ENCODE results near the gene PRR20G.

The PRR20G gene

GRCh38 chr3:127288343-127288742 lies 497 bp upstream of the PRR20G start:
- Histone ChIP-seq H3K27ac (ENCODE audit: low read length) (no peak overlapping the region), H3K4me3 (ENCODE audit: low read length) (no peak overlapping the region), H3K4me2 (ENCODE audit: low read length) (no peak overlapping the region), H2AFZ (ENCODE audit: low read depth, low read length) (no peak overlapping the region), H3K9me3 (ENCODE audit: insufficient read depth, low read length) (no peaks in the 10 kb centered on the region; the same call in 1 of the 2 replicates), H3K4me1 (ENCODE audit: low read length) (peaks cover 4% of the 10 kb centered on the region; the same call in 1 of the 2 replicates), H3K9ac (ENCODE audit: low read length) (no peak overlapping the region), H3K79me2 (ENCODE audit: low read length) (no peaks in the 10 kb centered on the region), H3K36me3 (replicated peaks; ENCODE audit: low read depth, low read length) (no peaks in the 10 kb centered on the region), H3K27me3 (ENCODE audit: low read depth, low read length) (no peaks in the 10 kb centered on the region), H4K20me1 (ENCODE audit: insufficient read depth, low read length) (no peaks in the 10 kb centered on the region)
- TF ChIP-seq, protein P1, sequence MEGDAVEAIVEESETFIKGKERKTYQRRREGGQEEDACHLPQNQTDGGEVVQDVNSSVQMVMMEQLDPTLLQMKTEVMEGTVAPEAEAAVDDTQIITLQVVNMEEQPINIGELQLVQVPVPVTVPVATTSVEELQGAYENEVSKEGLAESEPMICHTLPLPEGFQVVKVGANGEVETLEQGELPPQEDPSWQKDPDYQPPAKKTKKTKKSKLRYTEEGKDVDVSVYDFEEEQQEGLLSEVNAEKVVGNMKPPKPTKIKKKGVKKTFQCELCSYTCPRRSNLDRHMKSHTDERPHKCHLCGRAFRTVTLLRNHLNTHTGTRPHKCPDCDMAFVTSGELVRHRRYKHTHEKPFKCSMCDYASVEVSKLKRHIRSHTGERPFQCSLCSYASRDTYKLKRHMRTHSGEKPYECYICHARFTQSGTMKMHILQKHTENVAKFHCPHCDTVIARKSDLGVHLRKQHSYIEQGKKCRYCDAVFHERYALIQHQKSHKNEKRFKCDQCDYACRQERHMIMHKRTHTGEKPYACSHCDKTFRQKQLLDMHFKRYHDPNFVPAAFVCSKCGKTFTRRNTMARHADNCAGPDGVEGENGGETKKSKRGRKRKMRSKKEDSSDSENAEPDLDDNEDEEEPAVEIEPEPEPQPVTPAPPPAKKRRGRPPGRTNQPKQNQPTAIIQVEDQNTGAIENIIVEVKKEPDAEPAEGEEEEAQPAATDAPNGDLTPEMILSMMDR (IDR thresholded peaks at IDR 0.05; ENCODE audit: low read depth, low read length): no peak
- TF ChIP-seq EZH2phosphoT487 (IDR thresholded peaks at IDR 0.05; ENCODE audit: low read depth): no peak

GRCh38 chr3:127286571-127287140 lies 1.2 kb downstream of the PRR20G start:
- no peak overlapping the region for H2AFZ ChIP-seq (ENCODE audit: low read depth, low read length)
- TF ChIP-seq, protein P1 (IDR thresholded peaks at IDR 0.05; ENCODE audit: low read depth, low read length): no peak
- TF ChIP-seq EZH2phosphoT487 (IDR thresholded peaks at IDR 0.05; ENCODE audit: low read depth): no peak
- H3K36me3 ChIP-seq (replicated peaks; ENCODE audit: low read depth, low read length): no peaks in the 10 kb centered on the region
- no peak overlapping the region for H3K4me3 ChIP-seq (ENCODE audit: low read length)
- no peak overlapping the region for H3K27ac ChIP-seq (ENCODE audit: low read length)
- no peaks in the 10 kb centered on the region for H3K79me2 ChIP-seq (ENCODE audit: low read length)
- H3K27me3 ChIP-seq (ENCODE audit: low read depth, low read length): peaks cover 3% of the 10 kb centered on the region; the same call in 1 of the 2 replicates
- no peak overlapping the region for H3K4me2 ChIP-seq (ENCODE audit: low read length)
- H3K9me3 ChIP-seq (ENCODE audit: insufficient read depth, low read length): no peaks in the 10 kb centered on the region; the same call in 1 of the 2 replicates
- H4K20me1 ChIP-seq (ENCODE audit: insufficient read depth, low read length): no peaks in the 10 kb centered on the region
- H3K9ac ChIP-seq (ENCODE audit: low read length): no peak overlapping the region
- peaks cover 1% of the 10 kb centered on the region; the same call in 1 of the 2 replicates for H3K4me1 ChIP-seq (ENCODE audit: low read length)

- Histone ChIP-seq H3K27ac (ENCODE audit: low read length) (no peak overlapping the region), H3K4me1 (ENCODE audit: low read length) (no peaks in the 10 kb centered on the region), H3K4me2 (ENCODE audit: low read length) (no peak overlapping the region), H4K20me1 (ENCODE audit: insufficient read depth, low read length) (no peaks in the 10 kb centered on the region), H3K9me3 (ENCODE audit: insufficient read depth, low read length) (no peaks in the 10 kb centered on the region; the same call in 1 of the 2 replicates), H3K4me3 (ENCODE audit: low read length) (no peak overlapping the region), H2AFZ (ENCODE audit: low read depth, low read length) (no peak overlapping the region), H3K79me2 (ENCODE audit: low read length) (no peaks in the 10 kb centered on the region), H3K27me3 (ENCODE audit: low read depth, low read length) (peaks cover 3% of the 10 kb centered on the region; the same call in 1 of the 2 replicates), H3K36me3 (replicated peaks; ENCODE audit: low read depth, low read length) (no peaks in the 10 kb centered on the region), H3K9ac (ENCODE audit: low read length) (no peak overlapping the region)
- no peak for TF ChIP-seq EZH2phosphoT487 (IDR thresholded peaks at IDR 0.05; ENCODE audit: low read depth)
- TF ChIP-seq, protein P1 (IDR thresholded peaks at IDR 0.05; ENCODE audit: low read depth, low read length): no peak
Measured at GRCh38 chr3:127284258-127284657, 3.6 kb downstream of the PRR20G start.

- Histone ChIP-seq H3K9ac (ENCODE audit: low read length) (no peak overlapping the region), H3K4me2 (ENCODE audit: low read length) (no peak overlapping the region), H4K20me1 (ENCODE audit: insufficient read depth, low read length) (no peaks in the 10 kb centered on the region), H3K9me3 (ENCODE audit: insufficient read depth, low read length) (no peaks in the 10 kb centered on the region), H3K79me2 (ENCODE audit: low read length) (no peaks in the 10 kb centered on the region), H3K27ac (ENCODE audit: low read length) (no peak overlapping the region), H3K27me3 (ENCODE audit: low read depth, low read length) (peaks cover 5% of the 10 kb centered on the region; the same call in 1 of the 2 replicates), H3K36me3 (replicated peaks; ENCODE audit: low read depth, low read length) (no peaks in the 10 kb centered on the region), H3K4me3 (ENCODE audit: low read length) (no peak overlapping the region), H2AFZ (ENCODE audit: low read depth, low read length) (no peak overlapping the region), H3K4me1 (ENCODE audit: low read length) (no peaks in the 10 kb centered on the region)
- TF ChIP-seq, protein P1 (IDR thresholded peaks at IDR 0.05; ENCODE audit: low read depth, low read length): no peak
- TF ChIP-seq EZH2phosphoT487 (IDR thresholded peaks at IDR 0.05; ENCODE audit: low read depth): no peak
Measured at GRCh38 chr3:127277561-127277960, 10.3 kb downstream of the PRR20G start.

Data from OCI-LY3 (cell line).